Activated CD4-positive, alpha-beta memory T cell treated with anti-CD3 and anti-CD28 coated beads for 36 hours (primary cell): ENCODE measurements around the gene CLSTN1. TPM values are rescaled to one million over a fixed set of nuclear protein-coding genes. Genes with fewer than 3 reads are reported as not detected.
A peak's percentile ranks its signal among the peaks of the same experiment; 100 is the strongest.

ENCODE experiments used
- CTCF ChIA-PET: fragments of 350-600 bp; sonication (Branson Sonifier 250); formaldehyde crosslinking; loops from one replicate; lab custom pipeline; 2021; ENCODE audit warnings: antibody characterized with exemption, inconsistent platforms; lab: Charles Lee
- POLR2A ChIA-PET: fragments of 350-600 bp; sonication (Branson Sonifier 250); formaldehyde crosslinking; loops from one replicate; lab custom pipeline; 2021; ENCODE audit warnings: antibody characterized with exemption; lab: Charles Lee
- DNase-seq: peaks from one replicate; pipeline ENCODE4 v3.0.0-alpha.2; 2020
- H3K27ac Mint-ChIP-seq: one replicate; pipeline ENCODE4 v1.8.0; 2021; ENCODE audit warnings: mixed read lengths
- H3K27me3 Mint-ChIP-seq: one replicate; pipeline ENCODE4 v1.8.0; 2021; ENCODE audit warnings: mixed read lengths
- H3K36me3 Mint-ChIP-seq: one replicate; pipeline ENCODE4 v1.8.0; 2021; ENCODE audit warnings: mixed read lengths
- H3K4me1 Mint-ChIP-seq: one replicate; pipeline ENCODE4 v1.8.0; 2021; ENCODE audit warnings: low read depth, mixed read lengths
- H3K4me3 Mint-ChIP-seq: one replicate; pipeline ENCODE4 v1.8.0; 2021; ENCODE audit warnings: mild to moderate bottlenecking, mixed read lengths
- H3K9me3 Mint-ChIP-seq: one replicate; pipeline ENCODE4 v1.8.0; 2021; ENCODE audit warnings: mixed read lengths
- intact Hi-C: fragments of 100-400 bp; cut with micrococcal nuclease; formaldehyde crosslinking; loops from one replicate; pipeline ENCODE4 v1.15.1; 2023
- total RNA-seq, 2 experiments: library from RNA; stranded (reverse); gene quantifications; one replicate each; pipeline ENCODE4 v1.2.3, GENCODE V29; 2021

The CLSTN1 gene
- total RNA-seq, 2 experiments from 2014 or later, result 33.6 to 34.1 TPM

DNA sequence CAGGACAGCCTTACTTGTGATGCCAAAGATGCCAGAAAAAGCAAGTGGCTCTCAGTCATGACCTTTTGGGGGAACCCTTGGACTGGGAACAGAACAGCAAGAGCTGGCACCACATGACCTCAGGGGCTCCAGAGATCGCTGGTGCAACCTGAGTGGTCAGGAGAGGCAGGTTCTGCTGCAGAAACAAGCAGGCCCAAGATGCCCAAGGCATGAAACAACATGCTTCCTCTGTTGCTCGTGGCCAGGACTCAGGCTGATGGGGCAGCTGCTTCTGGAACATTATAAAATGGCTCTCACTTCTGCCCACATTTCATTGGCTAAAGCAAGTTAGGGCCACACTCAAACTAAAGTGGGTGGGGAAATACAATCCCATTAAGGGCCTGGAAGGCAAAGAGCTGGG lies 17.7 kb upstream of the CLSTN1 start:
- Mint-ChIP-seq H3K27ac (no peak overlapping the region), H3K9me3 (no peaks in the 10 kb centered on the region), H3K36me3 (no peaks in the 10 kb centered on the region), H3K27me3 (no peaks in the 10 kb centered on the region), H3K4me3 (no peak overlapping the region), H3K4me1 (no peaks in the 10 kb centered on the region)
- DNase-seq, result no peak
- intact Hi-C loops, result no loop called here
- CTCF ChIA-PET, result interaction anchor here (0.9 to 1.3 kb wide), 3 partner anchors 10 to 57 kb away, joined by 3 to 5 read pairs (median 3); no protein-coding TSS in a partner anchor
- POLR2A ChIA-PET, result no interaction called here

DNA sequence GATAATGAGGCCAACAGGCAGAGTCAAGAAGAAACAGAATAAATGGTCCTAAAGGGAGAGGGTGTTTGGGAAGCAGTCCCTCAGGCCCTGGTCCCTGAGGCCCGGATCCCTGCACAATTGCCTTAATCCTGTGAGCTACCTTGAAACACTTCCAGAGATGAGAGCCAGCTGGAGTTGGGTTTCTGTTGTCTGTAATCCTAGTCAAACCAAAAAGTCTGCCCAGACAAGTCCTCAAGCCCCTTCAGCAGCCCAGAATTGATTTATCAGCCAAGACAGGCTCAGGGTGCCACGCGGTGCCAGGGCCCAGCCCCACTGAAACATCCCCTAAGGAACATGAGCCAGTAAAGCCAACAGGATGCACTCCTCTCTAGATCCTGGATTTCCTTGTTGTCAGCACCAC lies 16.4 kb upstream of the CLSTN1 start:
- no peak for DNase-seq
- H3K27ac Mint-ChIP-seq, result no peak overlapping the region
- H3K27me3 Mint-ChIP-seq, result no peaks in the 10 kb centered on the region
- no peak overlapping the region for H3K4me3 Mint-ChIP-seq
- intact Hi-C loops, result no loop called here
- no peaks in the 10 kb centered on the region for H3K36me3 Mint-ChIP-seq
- no peaks in the 10 kb centered on the region for H3K4me1 Mint-ChIP-seq
- no peaks in the 10 kb centered on the region for H3K9me3 Mint-ChIP-seq
- ChIA-PET POLR2A (no interaction called here), CTCF (no interaction called here)

DNA sequence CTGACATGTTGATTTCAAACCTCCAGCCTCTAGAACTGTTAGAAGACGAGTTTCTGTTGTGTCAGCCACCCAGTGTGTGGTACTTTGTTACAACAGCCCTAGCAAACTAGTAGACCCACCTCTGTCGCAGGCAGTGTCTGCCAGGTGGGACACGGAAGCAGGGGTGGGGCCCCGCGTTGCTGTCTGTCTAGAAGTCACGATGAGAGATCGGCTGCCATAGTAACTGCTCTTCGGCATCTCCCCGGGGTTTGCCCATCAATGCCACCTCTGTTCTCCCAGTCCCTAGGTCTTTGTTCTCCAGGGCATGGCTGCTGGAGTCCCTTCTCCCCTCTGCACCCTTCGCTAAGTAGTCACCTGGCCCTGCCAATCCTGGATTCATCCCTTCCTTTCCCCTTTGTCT lies 15.2 kb upstream of the CLSTN1 start:
- DNase-seq, result no peak
- H3K9me3 Mint-ChIP-seq, result no peaks in the 10 kb centered on the region
- CTCF ChIA-PET, result no interaction called here
- no peak overlapping the region for H3K4me3 Mint-ChIP-seq
- H3K36me3 Mint-ChIP-seq, result no peaks in the 10 kb centered on the region
- no peaks in the 10 kb centered on the region for H3K4me1 Mint-ChIP-seq
- intact Hi-C loops, result no loop called here
- no peaks in the 10 kb centered on the region for H3K27me3 Mint-ChIP-seq
- no peak overlapping the region for H3K27ac Mint-ChIP-seq
- POLR2A ChIA-PET, result no interaction called here

DNA sequence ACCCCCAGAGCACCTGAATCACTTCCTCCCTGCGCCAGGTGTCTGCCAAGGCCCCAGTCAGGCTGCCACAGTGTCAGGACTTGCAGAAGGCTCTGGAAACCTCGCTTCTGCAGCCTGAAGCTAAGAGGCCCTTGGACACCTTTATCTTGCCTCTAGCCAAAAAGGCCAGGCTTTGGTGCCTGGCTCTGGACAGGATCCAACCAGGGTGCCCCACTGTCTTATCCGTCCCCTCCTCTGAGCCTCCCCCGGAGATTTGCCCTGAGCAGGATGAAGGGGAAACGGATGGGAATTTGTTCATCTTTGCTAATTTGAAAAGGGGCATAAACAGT lies 12.8 kb upstream of the CLSTN1 start:
- CTCF ChIA-PET, result no interaction called here

DNA sequence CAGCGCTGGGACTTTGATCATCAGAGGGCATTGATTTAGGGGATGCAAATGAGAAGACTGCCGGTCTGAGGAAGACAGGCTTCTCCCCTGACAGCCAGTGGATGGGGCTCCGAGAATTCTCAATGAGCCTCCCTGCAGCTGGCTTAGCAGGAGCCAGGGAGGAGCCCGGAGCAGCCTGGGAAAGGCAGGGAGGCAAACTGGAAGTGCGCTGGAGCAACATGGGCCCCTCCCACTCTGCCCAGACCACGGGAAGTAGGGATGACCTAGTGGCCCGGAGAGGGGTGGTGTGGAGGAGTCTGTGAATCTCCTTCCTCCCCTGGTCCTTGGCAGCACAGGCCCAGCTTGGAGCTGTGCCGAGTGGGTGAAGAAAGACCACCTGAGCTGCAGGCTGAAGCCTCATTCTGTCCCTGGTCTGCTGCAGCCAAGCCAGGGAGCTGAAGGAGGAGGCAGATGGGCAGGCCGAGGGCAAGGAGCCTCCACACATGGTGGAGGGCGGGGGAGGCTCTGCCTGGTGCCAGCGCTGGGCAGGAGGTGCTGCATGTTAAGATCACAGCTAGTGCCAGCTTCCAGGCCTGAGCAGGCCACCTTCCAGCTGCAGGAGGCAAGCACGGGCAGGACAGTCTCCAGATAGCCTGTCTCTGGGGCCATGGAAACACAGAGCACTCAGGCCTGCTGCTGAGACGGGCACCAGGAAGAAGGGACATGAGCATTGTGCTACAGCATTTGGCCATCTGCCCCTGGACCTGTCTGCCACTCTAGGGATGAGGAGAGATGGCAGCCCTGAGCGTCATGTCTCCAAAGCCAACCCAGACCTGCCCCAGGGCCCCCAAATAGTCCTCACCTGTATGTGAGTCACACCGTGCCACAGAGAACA lies 12.2 kb upstream of the CLSTN1 start:
- no peaks in the 10 kb centered on the region for H3K27me3 Mint-ChIP-seq
- no peak for DNase-seq
- H3K4me1 Mint-ChIP-seq, result no peaks in the 10 kb centered on the region
- H3K4me3 Mint-ChIP-seq, result no peak overlapping the region
- ChIA-PET CTCF (no interaction called here), POLR2A (no interaction called here)
- H3K36me3 Mint-ChIP-seq, result no peaks in the 10 kb centered on the region
- no peaks in the 10 kb centered on the region for H3K9me3 Mint-ChIP-seq
- H3K27ac Mint-ChIP-seq, result no peak overlapping the region
- intact Hi-C loops, result no loop called here

More for the DNA sequence above, 12.8 kb upstream of the CLSTN1 start:
- H3K4me3 Mint-ChIP-seq, result no peak overlapping the region
- H3K27me3 Mint-ChIP-seq, result no peaks in the 10 kb centered on the region
- no peak for DNase-seq
- intact Hi-C loops, result no loop called here
- POLR2A ChIA-PET, result no interaction called here
- H3K27ac Mint-ChIP-seq, result no peak overlapping the region
- H3K4me1 Mint-ChIP-seq, result no peaks in the 10 kb centered on the region
- H3K9me3 Mint-ChIP-seq, result no peaks in the 10 kb centered on the region
- H3K36me3 Mint-ChIP-seq, result no peaks in the 10 kb centered on the region

DNA sequence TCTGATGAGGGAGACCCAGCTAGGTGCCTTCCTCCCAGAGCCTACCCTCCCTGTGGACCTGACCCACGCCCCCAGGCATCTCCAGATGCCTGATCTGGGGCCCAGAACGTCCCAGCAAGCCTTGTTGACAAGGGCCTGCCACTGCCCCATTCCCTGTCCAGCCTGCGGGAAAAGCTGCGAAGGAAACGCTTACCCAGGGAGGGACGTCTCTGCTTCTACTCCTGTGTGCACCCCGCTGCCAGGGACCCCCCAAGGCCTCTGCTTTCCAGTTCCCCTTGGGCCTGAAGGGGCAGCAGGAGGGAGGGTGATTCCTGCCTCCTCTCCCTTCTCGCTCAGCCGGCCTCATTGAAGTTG lies 11.6 kb upstream of the CLSTN1 start:
- Mint-ChIP-seq H3K27me3 (no peaks in the 10 kb centered on the region), H3K4me3 (no peak overlapping the region), H3K4me1 (no peaks in the 10 kb centered on the region), H3K9me3 (no peaks in the 10 kb centered on the region), H3K27ac (no peak overlapping the region), H3K36me3 (no peaks in the 10 kb centered on the region)
- intact Hi-C loops, result no loop called here
- no peak for DNase-seq
- POLR2A ChIA-PET, result no interaction called here
- CTCF ChIA-PET, result no interaction called here

- no peaks in the 10 kb centered on the region for H3K36me3 Mint-ChIP-seq
- H3K4me1 Mint-ChIP-seq, result no peaks in the 10 kb centered on the region
- no peak overlapping the region for H3K4me3 Mint-ChIP-seq
- no peaks in the 10 kb centered on the region for H3K27me3 Mint-ChIP-seq
- ChIA-PET CTCF (interaction anchor here (0.6 kb wide), 1 partner anchor 13 kb away, joined by 3 read pairs; no protein-coding TSS in a partner anchor), POLR2A (interaction anchor here (0.6 kb wide), 1 partner anchor 67 kb away, joined by 3 read pairs; no protein-coding TSS in a partner anchor)
- DNase-seq, result no peak
- intact Hi-C loops, result no loop called here
- H3K27ac Mint-ChIP-seq, result no peak overlapping the region
- no peaks in the 10 kb centered on the region for H3K9me3 Mint-ChIP-seq
These were observed 9.9 kb upstream of the CLSTN1 start for GRCh38 chr1:9833632-9834031.

DNA sequence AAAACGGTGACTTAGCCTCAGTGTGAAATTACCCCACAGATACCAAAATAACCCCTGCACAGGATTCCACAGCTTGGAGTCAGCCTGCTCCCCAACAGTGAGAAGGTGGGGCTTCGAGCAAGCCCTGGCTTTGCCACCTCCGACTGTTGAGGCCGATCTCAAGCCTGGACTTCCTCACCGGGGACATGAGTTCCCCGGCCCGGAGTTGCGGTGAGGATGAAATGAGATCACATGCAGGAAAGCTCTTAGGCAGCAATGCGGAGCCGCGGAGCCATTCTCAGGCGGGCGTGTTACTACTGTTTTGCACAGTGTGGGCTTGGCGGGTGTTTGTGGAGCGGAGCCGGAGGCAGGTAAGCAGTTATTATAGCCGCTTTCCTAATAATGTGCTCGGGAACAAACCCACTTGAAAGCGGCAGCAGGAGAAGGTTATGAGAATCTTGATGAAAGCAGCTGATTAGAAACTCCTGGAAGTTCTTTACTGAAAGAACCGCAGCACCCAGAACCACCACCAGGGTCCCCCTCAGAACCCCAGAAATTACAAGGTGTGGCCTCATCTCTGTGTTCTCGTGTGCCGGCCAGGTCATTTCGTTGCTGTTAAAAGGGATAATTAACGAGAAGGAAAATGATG lies 3.9 kb upstream of the CLSTN1 start:
- Mint-ChIP-seq H3K4me1 (peaks cover 24% of the 10 kb centered on the region), H3K36me3 (peaks cover 2% of the 10 kb centered on the region), H3K27ac (no peak overlapping the region), H3K9me3 (no peaks in the 10 kb centered on the region), H3K4me3 (no peak overlapping the region), H3K27me3 (no peaks in the 10 kb centered on the region)
- peak; percentile 18 for DNase-seq
- POLR2A ChIA-PET, result no interaction called here
- CTCF ChIA-PET, result interaction anchor here (0.6 to 2.5 kb wide), 3 partner anchors 43 to 122 kb away, joined by 3 to 9 read pairs (median 4); no protein-coding TSS in a partner anchor
- intact Hi-C loops, result loop anchor here (1.0 to 10.0 kb wide), 2 partner anchors 40 to 867 kb away; no protein-coding TSS in a partner anchor

DNA sequence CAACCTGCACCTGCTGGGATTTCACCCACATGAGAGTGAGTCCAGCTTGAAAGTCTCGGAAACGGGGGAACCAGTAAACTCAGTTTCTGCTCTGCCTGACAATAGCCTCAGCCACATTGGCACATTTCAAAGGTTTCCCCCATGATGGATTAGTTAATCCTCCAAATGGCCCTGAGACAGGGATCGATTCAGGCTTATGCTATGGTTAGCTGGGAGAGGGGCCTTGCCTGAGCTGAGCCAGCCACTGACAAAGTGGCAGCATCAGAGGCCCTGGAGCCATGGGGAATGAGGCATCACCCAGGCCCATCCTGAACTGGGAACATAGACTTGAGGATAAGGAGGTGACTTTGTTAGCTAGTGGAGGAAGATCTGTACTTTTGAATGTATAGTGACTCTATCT lies 2.9 kb upstream of the CLSTN1 start:
- Mint-ChIP-seq H3K36me3 (peaks cover 2% of the 10 kb centered on the region), H3K9me3 (no peaks in the 10 kb centered on the region), H3K27ac (no peak overlapping the region), H3K27me3 (no peaks in the 10 kb centered on the region), H3K4me3 (no peak overlapping the region), H3K4me1 (peaks cover 35% of the 10 kb centered on the region)
- CTCF ChIA-PET, result interaction anchor here (0.5 to 2.5 kb wide), 5 partner anchors 14 to 445 kb away, joined by 3 to 9 read pairs (median 3); no protein-coding TSS in a partner anchor
- intact Hi-C loops, result loop anchor here (1.0 to 10.0 kb wide), 2 partner anchors 39 to 868 kb away; no protein-coding TSS in a partner anchor
- no peak for DNase-seq
- POLR2A ChIA-PET, result interaction anchor here (0.6 kb wide), 1 partner anchor 141 kb away, joined by 4 read pairs; no protein-coding TSS in a partner anchor

- no peak for DNase-seq
- no peak overlapping the region for H3K4me3 Mint-ChIP-seq
- intact Hi-C loops, result loop anchor here (10.0 kb wide), 1 partner anchor 869 kb away; no protein-coding TSS in a partner anchor
- no peak overlapping the region for H3K27ac Mint-ChIP-seq
- CTCF ChIA-PET, result interaction anchor here (1.2 to 2.5 kb wide), 2 partner anchors 13 to 41 kb away, joined by 4 to 9 read pairs; no protein-coding TSS in a partner anchor
- H3K27me3 Mint-ChIP-seq, result no peaks in the 10 kb centered on the region
- POLR2A ChIA-PET, result interaction anchor here (0.6 to 1.2 kb wide), 2 partner anchors 26 to 140 kb away, joined by 4 to 5 read pairs; no protein-coding TSS in a partner anchor
- H3K4me1 Mint-ChIP-seq, result peaks cover 39% of the 10 kb centered on the region
- no peaks in the 10 kb centered on the region for H3K9me3 Mint-ChIP-seq
- H3K36me3 Mint-ChIP-seq, result peaks cover 2% of the 10 kb centered on the region
These were observed 2.3 kb upstream of the CLSTN1 start for GRCh38 chr1:9826087-9826486.

DNA sequence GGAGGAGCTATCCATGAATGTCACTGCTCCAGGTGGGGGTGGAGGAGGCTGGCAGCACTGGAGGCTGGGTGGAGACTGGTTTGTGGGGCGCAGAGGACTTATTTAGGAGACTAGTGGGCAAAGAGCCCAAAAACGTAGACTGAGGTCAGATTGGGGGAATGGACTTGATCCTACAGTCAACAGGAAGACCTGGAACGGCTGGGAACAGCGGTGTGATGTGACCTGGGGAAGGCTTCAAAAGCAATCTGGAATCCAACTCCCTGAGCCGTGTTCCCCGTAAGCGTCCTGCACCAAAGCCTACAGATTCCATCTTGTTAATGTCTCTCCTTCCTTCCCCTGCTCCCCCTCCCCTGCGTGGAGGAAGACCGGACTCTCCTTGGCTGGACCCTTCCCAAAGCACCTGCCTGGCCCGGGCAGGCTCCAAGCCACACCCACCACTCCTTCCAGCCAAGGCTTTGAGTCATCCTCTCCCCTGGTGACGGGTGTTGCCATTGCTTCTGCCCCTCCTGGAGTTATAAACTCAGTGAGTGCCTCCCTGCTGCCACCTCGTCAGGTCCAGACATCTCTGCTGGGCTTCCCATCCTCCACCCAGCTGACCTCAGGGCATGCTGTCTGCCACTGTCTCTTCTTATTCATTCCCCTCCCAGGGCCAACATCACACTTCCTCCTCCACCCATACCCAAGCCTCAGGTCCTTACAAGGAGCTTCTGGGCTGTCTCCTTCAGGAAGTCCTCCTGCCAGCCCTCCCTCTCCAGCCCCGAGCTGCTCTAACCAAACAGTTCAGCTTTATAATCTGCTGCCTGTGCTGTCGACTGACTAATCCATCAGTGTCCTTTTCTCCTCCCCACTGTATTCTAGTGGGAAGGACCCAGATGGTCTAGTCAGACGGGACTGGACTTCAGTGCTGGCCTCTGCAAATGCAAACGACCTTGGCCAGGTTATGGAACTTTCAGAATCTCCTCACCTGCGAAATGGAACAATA lies 1.6 kb upstream of the CLSTN1 start:
- H3K27ac Mint-ChIP-seq, result no peak overlapping the region
- ChIA-PET POLR2A (interaction anchor here (1.2 kb wide), 1 partner anchor 25 kb away, joined by 5 read pairs; no protein-coding TSS in a partner anchor), CTCF (interaction anchor here (1.4 to 2.5 kb wide), 2 partner anchors 41 kb away, joined by 3 to 9 read pairs; no protein-coding TSS in a partner anchor)
- peak overlapping the region; percentile 66 for H3K4me3 Mint-ChIP-seq
- H3K36me3 Mint-ChIP-seq, result peaks cover 2% of the 10 kb centered on the region
- H3K9me3 Mint-ChIP-seq, result no peaks in the 10 kb centered on the region
- H3K4me1 Mint-ChIP-seq, result peaks cover 42% of the 10 kb centered on the region
- intact Hi-C loops, result loop anchor here (2.0 to 10.0 kb wide), 3 partner anchors 25 to 869 kb away; no protein-coding TSS in a partner anchor
- peak; percentile 65 for DNase-seq
- no peaks in the 10 kb centered on the region for H3K27me3 Mint-ChIP-seq
